Gastrocnemius medialis (tissue), 4 donors: ENCODE measurements around the gene RUVBL2.
"Not testable (repeated sequence)": the region's sequence is repeated elsewhere in the genome, so short reads cannot be mapped to it uniquely, and the experiment has no call there.

ENCODE experiments used
- POLR2A ChIP-seq, 2 donors: fragments of 450-650 bp; IDR thresholded peaks; one replicate each; pipeline ENCODE4 v1.6.1; 2017; ENCODE audit warnings: antibody characterized with exemption in 2 of 2, mild to moderate bottlenecking in 2 of 2, moderate library complexity in 2 of 2
- TF ChIP-seq, protein P1 (sequence below), 5 experiments: fragments of 450-650 bp in 3 of 5; fragments of 200-600 bp in 2 of 5; sonication (generic) in 2 of 5; IDR thresholded peaks in 4 of 5; conservative IDR thresholded peaks in 1 of 5; 1 replicate in 4 of 5; 2 replicates in 1 of 5; pipeline ENCODE4 v1.5.1; 2016 to 2019; ENCODE audit warnings: antibody characterized with exemption in 5 of 5, mild to moderate bottlenecking in 3 of 5, moderate library complexity in 3 of 5

- TF ChIP-seq, protein P1, sequence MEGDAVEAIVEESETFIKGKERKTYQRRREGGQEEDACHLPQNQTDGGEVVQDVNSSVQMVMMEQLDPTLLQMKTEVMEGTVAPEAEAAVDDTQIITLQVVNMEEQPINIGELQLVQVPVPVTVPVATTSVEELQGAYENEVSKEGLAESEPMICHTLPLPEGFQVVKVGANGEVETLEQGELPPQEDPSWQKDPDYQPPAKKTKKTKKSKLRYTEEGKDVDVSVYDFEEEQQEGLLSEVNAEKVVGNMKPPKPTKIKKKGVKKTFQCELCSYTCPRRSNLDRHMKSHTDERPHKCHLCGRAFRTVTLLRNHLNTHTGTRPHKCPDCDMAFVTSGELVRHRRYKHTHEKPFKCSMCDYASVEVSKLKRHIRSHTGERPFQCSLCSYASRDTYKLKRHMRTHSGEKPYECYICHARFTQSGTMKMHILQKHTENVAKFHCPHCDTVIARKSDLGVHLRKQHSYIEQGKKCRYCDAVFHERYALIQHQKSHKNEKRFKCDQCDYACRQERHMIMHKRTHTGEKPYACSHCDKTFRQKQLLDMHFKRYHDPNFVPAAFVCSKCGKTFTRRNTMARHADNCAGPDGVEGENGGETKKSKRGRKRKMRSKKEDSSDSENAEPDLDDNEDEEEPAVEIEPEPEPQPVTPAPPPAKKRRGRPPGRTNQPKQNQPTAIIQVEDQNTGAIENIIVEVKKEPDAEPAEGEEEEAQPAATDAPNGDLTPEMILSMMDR (IDR thresholded peaks at IDR 0.05 in 4 of 5, conservative IDR thresholded peaks at IDR 0.05 in 1 of 5) = not testable (repeated sequence)
- not testable (repeated sequence) for TF ChIP-seq POLR2A (IDR thresholded peaks at IDR 0.05)
Observed at GRCh38 chr19:49018388-49019241, 24.9 kb downstream of the RUVBL2 start.
